K562 (cell line): Measurements from ENCODE around the gene TTC9C. TPM values are rescaled to one million over a fixed set of nuclear protein-coding genes. Genes with fewer than 3 reads are reported as not detected.

ENCODE experiments used
- ERF ChIP-seq: fragments of 450-650 bp; formaldehyde crosslinking; IDR thresholded peaks from 2 replicates; pipeline ENCODE4 v1.4.0; 2020; ENCODE audit warnings: mild to moderate bottlenecking, mixed read lengths
- FOXA1 ChIP-seq: fragments of 450-650 bp; IDR thresholded peaks from 2 replicates; pipeline ENCODE4 v1.6.1; 2016; ENCODE audit warnings: mild to moderate bottlenecking, borderline replicate concordance
- HDAC3 ChIP-seq: fragments of 450-650 bp; IDR thresholded peaks from 2 replicates; pipeline ENCODE4 v1.6.1; 2018; ENCODE audit warnings: borderline replicate concordance, mild to moderate bottlenecking, moderate library complexity; ENCODE audit not compliant: partially characterized antibody
- HMG20B ChIP-seq: fragments of 250-450 bp; sonication (Bioruptor Pico); IDR thresholded peaks from 2 replicates; pipeline ENCODE4 v1.5.0; 2021; ENCODE audit warnings: mild to moderate bottlenecking
- MTA3 ChIP-seq: fragments of 450-650 bp; formaldehyde crosslinking; IDR thresholded peaks from 2 replicates; pipeline ENCODE4 v1.6.1; 2017; ENCODE audit warnings: mild to moderate bottlenecking, borderline replicate concordance
- NFE2 ChIP-seq: IDR thresholded peaks from 2 replicates; pipeline ENCODE4 v1.6.1; 2014; ENCODE audit warnings: antibody characterized with exemption, low read depth
- OTX1 ChIP-seq: fragments of 450-650 bp; formaldehyde crosslinking; IDR thresholded peaks from 2 replicates; pipeline ENCODE4 v1.4.0; 2022; ENCODE audit warnings: mild to moderate bottlenecking
- PPARD ChIP-seq: fragments of 250-450 bp; sonication (Bioruptor Pico); IDR thresholded peaks from 2 replicates; pipeline ENCODE4 v1.8.0; 2022; ENCODE audit warnings: inconsistent platforms, mild to moderate bottlenecking, moderate library complexity
- RBM39 ChIP-seq: fragments of 200-400 bp; formaldehyde crosslinking; optimal IDR thresholded peaks from 2 replicates; pipeline ENCODE3; 2018; ENCODE audit warnings: low read depth, low read length
- RREB1 ChIP-seq: fragments of 250-450 bp; sonication (Bioruptor Pico); IDR thresholded peaks from 2 replicates; pipeline ENCODE4 v1.4.0; 2020
- SREBF1 ChIP-seq: fragments of 150-350 bp; IDR thresholded peaks from 2 replicates; pipeline ENCODE4 v1.6.1; 2014; ENCODE audit warnings: antibody characterized with exemption, low read depth, low read length, borderline replicate concordance
- TRIM25 ChIP-seq: fragments of 450-650 bp; IDR thresholded peaks from 2 replicates; pipeline ENCODE4 v1.7.0; 2016; ENCODE audit warnings: borderline replicate concordance
- TSC22D4 ChIP-seq: fragments of 450-650 bp; IDR thresholded peaks from 2 replicates; pipeline ENCODE4 v1.6.1; 2016; ENCODE audit warnings: missing genetic modification characterization, missing biosample characterization, control low read depth
- YBX1 ChIP-seq: fragments of 450-650 bp; IDR thresholded peaks from 2 replicates; pipeline ENCODE4 v1.7.1; 2016; ENCODE audit warnings: mild to moderate bottlenecking
- ZMIZ1 ChIP-seq, 2 experiments: fragments of 150-350 bp in 1 of 2; IDR thresholded peaks; 2 replicates each; pipeline ENCODE4 v1.6.1; 2012 to 2016; ENCODE audit warnings: low read depth in 2 of 2, low read length in 2 of 2, mild to moderate bottlenecking in 1 of 2, moderate library complexity in 1 of 2
- ZNF778 ChIP-seq: fragments of 450-650 bp; formaldehyde crosslinking; IDR thresholded peaks from 2 replicates; pipeline ENCODE4 v1.4.0; 2020; ENCODE audit warnings: mild to moderate bottlenecking, moderate library complexity
- ZSCAN32 ChIP-seq: fragments of 450-650 bp; formaldehyde crosslinking; IDR thresholded peaks from 2 replicates; pipeline ENCODE4 v1.4.0; 2020; ENCODE audit warnings: mild to moderate bottlenecking, moderate library complexity
- polyA plus RNA-seq, 8 experiments: library from polyadenylated mRNA; depleted of rRNA in 4 of 8; stranded (reverse) in 5 of 8; unstranded in 3 of 8; fragments of >200 nt; fragmentation: Nextera tagmentation in 2 of 8; fragmentation: Illumina TruSeq in 1 of 8; extraction: Ambion mirVana in 2 of 8; extraction: Trizol in 1 of 8; gene quantifications; 2 replicates each; pipeline versions ENCODE4 v1.2.1 to v1.2.3, GENCODE V29; 2011 to 2014; ENCODE audit warnings: inconsistent platforms in 1 of 8, missing spikeins in 1 of 8
- total RNA-seq, 7 experiments: library from RNA; depleted of rRNA in 6 of 7; stranded (reverse); fragments of >200 nt in 6 of 7; fragmentation: Illumina TruSeq in 2 of 7; extraction: Trizol in 2 of 7; gene quantifications; 2 replicates each; pipeline versions ENCODE4 v1.2.1 to v1.2.3, GENCODE V29; 2011 to 2021; ENCODE audit warnings: low replicate concordance in 1 of 7

Gene TTC9C
- total and polyA plus RNA-seq, 9 of the 15 experiments (the other 6 are each of a cell fraction or from before 2014, with no cell fraction given), result 32.8 to 59.0 (median 37.1) TPM

GRCh38 chr11:62753736-62754603, 25.7 kb downstream of the TTC9C start, which contains the start of gene ZBTB3 (continued):
- TF ChIP-seq ERF (CRISPR knock-in tag) (0 out of 2 replicates have a peak, but pooled peaks have one; percentile 41), HDAC3 (no peak), RREB1 (no peak), TSC22D4 (no peak), FOXA1 (no peak), MTA3 (peak; percentile 82; the same call in 1 of the 2 replicates), ZSCAN32 (no peak), TRIM25 (no peak), NFE2 (no peak), SREBF1 (no peak), ZMIZ1 (IDR thresholded peaks at IDR 0.05; ENCODE audit: low read depth in 2 of 2, low read length in 2 of 2) (no peak), HMG20B (no peak), YBX1 (no peak), OTX1 (CRISPR knock-in tag) (no peak), PPARD (CRISPR knock-in tag) (no peak), ZNF778 (CRISPR knock-in tag) (no peak), RBM39 (no peak)
